ENCODE measurements around the gene ZC3H4.

Gene ZC3H4

DNA sequence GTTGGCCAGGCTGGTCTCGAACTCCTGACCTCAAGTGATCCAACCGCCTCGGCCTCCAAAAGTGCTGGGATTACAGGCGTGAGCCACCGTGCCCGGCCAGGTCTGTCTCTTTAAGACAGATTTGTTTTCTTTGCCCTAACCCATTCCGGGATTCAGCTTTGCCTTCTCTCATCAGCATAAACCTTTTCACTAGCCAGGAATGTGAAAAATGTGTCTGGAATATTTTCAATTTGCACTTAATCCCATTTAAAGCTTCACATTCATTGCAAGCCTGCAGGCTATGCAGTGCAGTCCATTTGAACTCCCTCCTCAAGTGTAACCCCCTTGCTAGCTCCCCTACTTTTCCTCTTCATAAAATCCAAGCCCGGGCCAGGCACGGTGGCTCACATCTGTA, 64.3 kb downstream of the ZC3H4 start:
- no peak for DNase-seq (ENCODE audit: low spot score)

GRCh38 chr19:47047763-47048405, 65.7 kb downstream of the ZC3H4 start:
- peak; percentile 69 for DNase-seq (ENCODE audit: low spot score)

DNA sequence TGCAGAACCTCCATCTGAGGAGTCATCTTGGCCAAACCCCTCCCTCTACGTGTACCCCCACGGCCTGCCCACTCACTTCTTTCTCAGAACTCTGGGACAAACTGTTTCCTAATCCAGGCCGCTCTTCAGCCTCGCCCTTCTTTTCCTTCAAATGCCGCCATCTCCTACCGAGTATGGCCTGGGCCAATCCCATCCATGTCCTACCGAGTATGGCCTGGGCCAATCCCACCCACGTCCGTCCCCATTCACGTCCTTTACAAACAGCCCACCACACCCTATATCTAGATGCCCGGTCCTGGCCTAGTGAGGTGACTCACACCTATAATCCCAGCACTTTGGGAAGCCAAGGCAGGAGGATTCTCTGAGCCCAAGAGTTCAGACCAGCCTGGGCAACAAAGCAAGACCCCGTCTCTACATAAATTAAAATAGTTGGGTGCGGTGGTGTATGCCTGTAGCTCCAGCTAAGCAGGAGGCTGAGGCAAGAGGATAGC, 66.3 kb downstream of the ZC3H4 start:
- DNase-seq (ENCODE audit: low spot score): no peak

DNA sequence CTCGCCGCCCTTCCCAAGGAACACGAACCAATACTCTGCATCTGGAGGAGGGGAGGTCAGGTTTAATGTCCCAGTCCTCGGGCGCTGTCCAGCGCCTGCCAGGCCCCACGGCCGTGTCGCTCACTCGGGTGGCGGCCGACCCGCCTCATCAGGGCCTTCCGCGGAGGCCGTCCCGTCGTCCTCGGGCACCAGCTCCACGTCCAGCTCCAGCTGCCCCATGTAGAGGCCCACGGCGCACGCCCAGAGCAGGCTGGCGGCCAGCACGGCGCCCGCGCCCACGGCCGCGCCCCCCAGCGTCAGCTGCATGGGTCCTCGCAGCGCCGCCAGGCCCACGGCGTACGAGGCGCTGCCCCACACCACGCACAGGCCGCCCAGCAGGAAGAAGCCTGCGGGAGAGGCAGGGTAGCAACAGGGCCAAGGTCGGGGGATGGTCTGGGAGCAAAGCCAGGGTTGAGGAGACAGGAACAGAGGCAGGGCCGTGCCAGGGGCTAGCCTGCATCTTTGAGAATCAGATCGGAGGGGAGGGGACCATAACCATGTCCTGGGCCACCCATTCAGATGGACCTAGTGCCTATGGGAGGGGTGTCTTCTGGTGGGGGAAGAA, 67.6 kb downstream of the ZC3H4 start:
- DNase-seq (ENCODE audit: low spot score): no peak

DNA sequence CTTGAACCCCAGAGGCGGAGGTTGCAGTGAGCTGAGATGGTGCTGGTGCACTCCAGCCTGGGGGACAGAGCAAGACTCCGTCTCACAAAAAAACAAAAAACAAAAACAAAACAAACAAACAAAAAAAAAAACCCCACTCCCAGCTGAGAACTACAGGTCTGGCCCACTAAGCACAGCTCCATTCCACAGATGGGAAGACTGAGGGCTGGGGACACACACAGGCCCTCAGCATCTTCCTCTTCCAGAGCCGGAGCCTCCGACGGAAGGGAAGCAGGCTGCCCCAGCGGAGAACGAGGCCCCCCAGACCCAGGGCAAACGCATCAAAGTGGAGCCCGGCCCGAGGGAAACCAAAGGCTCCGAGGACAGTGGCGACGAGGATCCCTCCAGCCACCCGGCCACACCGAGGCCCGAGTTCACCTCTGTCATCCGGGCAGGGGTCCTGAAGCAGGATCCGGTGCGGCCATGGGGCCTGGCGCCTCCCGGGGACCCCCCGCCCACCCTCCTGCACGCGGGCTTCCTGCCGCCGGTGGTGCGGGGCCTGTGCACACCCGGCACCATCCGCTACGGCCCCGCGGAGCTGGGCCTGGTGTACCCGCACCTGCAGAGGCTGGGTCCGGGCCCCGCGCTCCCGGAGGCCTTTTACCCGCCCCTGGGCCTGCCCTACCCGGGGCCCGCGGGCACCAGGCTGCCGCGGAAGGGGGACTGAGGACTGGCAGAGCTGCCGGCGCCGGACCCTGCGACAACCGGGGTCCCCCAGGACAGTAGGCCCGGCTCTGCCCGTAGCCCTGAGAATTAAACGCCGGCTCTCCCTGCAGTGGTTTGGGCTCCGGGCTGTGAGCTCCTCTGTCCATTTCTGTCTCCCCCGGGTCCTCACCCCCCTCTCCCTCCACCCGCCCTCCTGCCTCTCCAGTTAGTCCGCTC, 68.4 kb downstream of the ZC3H4 start:
- no peak for DNase-seq (ENCODE audit: low spot score)

- DNase-seq (ENCODE audit: low spot score): no peak
Measured at GRCh38 chr19:47040869-47041268, 72.7 kb downstream of the ZC3H4 start.

DNA sequence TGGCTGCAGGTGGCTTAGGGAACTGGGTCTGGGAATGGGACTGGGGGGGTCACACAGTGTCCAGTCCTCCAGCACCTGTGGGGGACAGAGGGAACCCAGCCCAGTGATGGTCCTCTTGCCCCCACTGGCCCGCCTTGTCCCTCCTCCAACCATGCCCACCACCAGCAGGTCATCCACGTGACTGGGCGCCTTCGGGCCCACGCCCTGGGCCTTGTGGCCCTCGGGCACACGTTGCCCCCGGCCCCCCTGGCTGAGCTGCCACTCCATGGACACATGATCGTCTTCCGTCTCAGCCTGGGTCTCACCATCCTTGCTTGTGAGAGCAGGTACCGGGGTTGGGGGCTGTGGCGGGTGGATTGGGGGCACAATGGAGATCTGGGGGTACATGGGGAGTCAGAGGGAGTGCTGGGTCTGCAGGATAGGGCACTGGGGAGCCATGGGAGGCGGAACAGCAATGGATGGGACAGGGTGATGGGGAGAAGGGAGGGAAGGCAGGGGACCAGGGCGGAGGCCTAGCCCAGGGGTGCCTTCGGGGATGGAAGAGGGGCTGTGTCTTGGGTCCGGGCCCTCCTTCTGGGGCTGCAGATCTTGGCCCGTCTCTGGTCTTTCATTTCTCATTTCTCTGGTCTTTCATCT, 74.2 kb downstream of the ZC3H4 start:
- DNase-seq (ENCODE audit: low spot score): no peak

DNA sequence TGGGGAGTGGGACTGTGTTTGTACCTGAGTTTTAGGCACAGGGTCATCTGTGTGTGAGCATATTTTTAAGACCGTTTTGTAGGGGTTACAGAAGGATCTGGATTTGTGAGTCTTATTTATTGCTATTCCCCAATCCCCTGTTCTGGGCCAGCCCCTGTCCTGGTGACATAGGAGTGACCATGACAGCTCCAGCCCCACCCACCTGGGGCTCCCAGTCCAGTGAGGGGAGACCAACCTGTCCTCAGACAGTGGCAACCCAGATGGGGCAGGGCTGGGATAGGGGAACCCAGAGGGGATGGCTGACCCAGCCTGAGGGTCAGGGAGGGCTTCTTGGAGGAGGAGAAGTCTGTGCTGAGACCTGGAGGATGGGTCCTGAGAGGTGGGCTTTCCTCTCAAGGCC, 75.8 kb downstream of the ZC3H4 start:
- DNase-seq (ENCODE audit: low spot score): no peak

GRCh38 chr19:47036097-47036651, 77.4 kb downstream of the ZC3H4 start:
- DNase-seq (ENCODE audit: low spot score): no peak

DNA sequence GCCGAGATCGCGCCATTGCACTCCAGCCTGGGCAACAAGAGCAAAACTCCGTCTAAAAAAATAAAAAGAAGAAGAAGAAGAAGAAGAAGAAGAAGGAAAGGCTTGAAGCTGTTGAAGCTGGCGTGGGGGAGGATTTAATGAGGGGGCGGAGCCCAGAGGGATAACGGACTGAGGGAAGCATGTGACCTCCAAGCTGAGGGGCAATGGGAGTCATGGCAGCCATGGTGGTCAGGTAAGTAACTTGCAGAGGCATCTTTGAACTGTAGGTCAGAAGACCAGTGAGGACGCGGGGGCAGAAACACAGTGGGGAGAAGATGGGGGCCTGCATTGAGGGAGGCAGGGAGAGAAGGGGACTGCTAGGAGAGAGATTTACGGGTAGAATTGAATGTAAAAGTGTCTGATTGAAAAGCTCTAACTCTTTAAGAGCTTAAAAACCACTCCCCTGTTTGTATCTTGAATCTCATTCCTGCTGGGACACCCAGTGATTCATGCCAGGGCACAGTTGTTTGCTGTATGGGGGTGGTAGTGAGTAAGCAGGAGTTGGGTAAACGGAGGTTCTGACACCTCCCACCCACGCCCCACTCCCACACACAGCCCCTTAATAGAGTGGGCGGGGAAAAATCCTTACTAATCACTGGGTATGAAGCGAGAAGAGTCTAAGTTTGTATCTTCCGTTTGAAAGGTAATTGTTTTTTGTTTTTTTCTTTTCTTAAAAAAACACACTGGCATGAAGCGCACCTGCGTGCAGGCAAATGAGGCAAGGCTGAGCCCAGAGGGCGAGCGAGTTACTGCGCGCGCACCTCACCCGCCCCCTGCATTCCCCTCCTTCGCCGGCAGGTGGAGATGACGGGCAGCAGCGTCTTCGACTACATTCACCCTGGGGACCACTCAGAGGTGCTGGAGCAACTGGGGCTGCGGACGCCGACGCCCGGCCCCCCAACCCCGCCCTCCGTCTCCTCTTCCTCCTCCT, 78.2 kb downstream of the ZC3H4 start:
- peak; percentile 92 for DNase-seq (ENCODE audit: low spot score)

DNA sequence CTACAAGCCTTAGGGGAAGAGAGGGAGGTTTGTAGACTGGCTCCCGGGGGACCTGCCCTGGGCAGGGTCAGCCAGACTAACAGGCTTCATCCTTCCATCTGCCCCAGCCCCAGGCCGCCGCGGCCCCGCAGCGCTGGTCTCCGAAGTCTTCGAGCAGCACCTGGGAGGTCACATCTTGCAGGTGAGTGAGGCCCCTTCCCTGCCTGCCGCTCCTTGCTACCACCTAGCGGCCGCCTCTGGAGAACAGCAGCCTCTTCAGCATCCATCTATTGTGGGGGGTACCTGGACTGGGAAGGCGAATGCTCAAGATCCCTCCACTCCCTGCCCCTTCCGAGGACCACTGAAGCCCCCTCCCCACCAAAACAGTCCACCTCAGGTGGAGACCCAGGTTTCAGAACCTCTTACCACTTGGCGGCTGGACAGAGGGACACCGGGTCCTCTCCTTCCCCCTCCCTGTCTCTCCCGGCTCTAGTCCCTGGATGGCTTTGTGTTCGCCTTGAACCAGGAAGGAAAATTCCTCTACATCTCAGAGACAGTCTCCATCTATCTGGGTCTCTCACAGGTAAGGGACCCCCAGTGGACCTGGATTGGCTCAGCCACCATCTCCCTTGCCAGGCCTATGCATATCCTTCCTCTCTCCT, 81.3 kb downstream of the ZC3H4 start:
- peak; percentile 60 for DNase-seq (ENCODE audit: low spot score)

DNA sequence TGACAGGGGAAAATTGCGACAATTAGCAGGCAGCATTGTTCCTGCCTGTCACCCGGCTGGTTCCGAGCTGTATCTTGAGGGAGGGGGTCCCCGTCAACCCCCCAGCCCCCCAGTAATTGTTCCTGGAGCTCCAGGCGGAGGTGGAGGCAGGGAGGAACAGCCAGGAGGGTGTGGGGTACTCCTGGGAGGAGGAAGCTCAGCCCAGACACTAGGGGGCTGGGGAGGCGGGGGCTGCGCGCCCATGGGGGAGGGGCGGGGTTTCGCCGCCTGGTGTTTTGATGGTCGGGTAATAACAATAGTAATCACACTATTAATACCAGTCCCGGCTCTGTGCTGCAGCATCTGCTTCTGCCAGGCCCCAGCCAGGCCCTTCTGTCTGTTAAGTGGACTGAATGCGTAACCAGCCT, 85.4 kb downstream of the ZC3H4 start:
- DNase-seq (ENCODE audit: low spot score): no peak

- no peak for DNase-seq (ENCODE audit: low spot score)
Measured at GRCh38 chr19:47027586-47028088, 85.9 kb downstream of the ZC3H4 start.

- DNase-seq (ENCODE audit: low spot score): no peak
Measured at GRCh38 chr19:47026889-47027288, 86.7 kb downstream of the ZC3H4 start.

DNA sequence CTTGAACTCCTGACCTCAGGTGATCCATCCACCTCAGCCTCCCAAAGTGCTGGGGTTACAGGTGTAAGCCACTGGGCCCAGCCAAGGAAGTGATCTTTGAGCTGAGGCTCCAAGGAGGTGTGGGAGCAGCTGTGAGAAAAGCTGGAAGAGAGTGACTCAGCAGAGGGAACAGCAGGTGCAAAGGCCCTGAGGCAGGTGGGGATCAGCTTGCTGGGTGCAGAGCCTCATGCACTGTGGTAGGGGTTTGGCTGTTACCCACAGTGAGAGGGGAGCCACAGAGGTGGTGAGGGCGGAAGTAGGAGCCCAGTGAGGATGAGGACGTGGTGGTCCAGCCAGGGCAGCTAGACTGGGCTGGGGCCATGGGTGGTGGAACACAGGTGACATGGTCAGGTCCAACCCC, 87.4 kb downstream of the ZC3H4 start:
- no peak for DNase-seq (ENCODE audit: low spot score)

DNA sequence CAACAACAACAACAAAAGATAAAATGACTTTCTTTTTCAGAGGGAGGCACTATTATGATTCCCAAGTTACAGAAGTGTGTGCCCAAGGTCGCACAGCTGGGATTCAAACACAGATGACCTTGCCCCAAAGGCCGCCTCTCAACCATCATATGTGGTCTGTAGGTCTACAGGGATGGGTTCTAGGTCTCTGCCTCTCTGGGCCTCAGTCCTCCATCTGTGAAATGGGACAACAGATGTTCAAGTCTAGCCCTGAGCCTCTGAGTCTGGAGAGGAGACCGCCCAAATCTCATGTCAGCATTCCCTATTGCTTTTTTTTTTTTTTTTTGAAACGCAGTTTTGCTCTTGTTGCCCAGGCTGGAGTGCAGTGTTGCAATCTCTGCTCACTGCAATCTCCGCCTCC, 89.1 kb downstream of the ZC3H4 start:
- DNase-seq (ENCODE audit: low spot score): no peak

GRCh38 chr19:47023448-47023794, 90.2 kb downstream of the ZC3H4 start:
- DNase-seq (ENCODE audit: low spot score): no peak

DNA sequence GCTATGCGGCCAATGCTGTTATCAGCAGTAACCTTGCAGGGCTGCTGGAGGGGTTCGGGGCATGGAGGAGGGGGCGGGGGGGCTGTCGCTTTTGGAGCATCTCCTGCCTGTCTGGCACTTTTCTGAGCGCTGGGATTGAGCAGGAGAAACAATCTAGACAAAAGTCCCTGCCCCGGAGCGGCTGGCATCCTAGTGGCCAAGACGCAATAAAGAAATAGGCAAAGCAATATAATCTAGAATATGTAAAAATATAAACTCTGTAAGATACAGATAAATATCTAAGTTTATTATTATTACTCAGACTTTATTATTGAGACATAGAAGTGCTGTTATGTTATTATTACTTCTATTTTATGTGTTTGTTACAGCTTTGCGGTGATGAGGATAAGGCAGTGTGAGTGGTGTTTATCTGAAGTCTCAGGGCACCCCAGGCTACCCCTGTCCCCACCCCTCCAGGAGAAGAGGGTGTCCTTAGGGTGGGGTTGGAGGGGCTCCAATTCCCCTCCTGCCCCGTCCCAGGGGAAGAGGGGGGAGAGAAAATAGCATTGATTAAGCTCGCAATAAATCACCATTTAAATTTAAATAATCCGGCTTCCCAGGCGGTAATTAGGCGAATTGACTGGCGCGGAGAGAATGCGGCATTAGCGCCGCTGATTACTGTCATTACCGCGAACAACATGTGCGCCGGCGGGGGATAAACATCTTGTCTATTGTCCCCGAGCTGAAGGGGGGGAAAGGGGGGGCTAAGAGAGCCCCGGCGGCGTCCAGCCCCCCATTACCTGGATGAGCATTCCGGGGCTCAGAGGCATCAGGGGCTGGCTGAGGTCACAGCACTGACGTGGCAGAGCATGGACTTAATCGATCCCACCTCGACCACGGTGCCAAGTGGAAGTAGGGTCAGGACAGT, 90.8 kb downstream of the ZC3H4 start:
- no peak for DNase-seq (ENCODE audit: low spot score)

- DNase-seq (ENCODE audit: low spot score): no peak
Measured at GRCh38 chr19:47022140-47022536, 91.4 kb downstream of the ZC3H4 start.

All from CD4-positive, alpha-beta T cell treated with Interleukin-6 at 100 ng/mL for 8 hours (primary cell).